ENCODE results near the gene OR2A5.

The OR2A5 gene

DNA sequence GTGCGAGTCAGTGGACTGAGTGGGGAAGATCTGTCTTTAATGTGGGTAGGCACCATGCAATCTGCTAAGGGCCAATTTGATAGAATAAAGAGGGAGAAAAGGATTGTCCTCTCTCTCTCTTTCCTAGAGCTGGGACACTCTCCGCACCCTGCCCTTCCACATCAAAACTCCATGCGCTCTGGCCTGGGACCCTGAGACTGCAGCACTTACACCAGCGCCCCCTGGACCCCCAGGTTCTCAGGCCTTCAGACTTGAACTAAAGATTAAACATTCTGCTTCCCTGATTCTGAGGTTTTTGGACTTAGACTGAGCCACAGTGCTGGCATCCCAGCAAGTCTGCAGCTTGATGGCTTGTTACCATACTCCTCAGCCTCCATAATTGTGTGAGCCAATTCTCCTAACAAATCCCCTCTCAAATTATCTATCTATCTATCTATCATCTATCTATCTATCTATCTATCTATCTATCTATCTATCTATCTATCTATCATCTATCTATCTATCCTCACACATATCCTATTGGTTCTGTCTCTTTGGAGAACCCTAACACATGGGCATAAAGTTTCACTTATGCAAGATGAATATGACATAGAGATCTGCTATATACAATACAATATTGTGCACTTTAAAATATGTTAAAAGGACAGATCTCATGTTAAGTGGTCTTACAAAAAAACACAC is 22.4 kb upstream of the OR2A5 start:
- TF ChIP-seq, protein P1, sequence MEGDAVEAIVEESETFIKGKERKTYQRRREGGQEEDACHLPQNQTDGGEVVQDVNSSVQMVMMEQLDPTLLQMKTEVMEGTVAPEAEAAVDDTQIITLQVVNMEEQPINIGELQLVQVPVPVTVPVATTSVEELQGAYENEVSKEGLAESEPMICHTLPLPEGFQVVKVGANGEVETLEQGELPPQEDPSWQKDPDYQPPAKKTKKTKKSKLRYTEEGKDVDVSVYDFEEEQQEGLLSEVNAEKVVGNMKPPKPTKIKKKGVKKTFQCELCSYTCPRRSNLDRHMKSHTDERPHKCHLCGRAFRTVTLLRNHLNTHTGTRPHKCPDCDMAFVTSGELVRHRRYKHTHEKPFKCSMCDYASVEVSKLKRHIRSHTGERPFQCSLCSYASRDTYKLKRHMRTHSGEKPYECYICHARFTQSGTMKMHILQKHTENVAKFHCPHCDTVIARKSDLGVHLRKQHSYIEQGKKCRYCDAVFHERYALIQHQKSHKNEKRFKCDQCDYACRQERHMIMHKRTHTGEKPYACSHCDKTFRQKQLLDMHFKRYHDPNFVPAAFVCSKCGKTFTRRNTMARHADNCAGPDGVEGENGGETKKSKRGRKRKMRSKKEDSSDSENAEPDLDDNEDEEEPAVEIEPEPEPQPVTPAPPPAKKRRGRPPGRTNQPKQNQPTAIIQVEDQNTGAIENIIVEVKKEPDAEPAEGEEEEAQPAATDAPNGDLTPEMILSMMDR (IDR thresholded peaks at IDR 0.05; ENCODE audit: insufficient read depth, low read length, poor library complexity, severe bottlenecking), result no peak
- no peak for TF ChIP-seq EZH2phosphoT487 (conservative IDR thresholded peaks at IDR 0.05; ENCODE audit: low read length)
- Histone ChIP-seq H3K9me2 (replicated peaks; ENCODE audit: insufficient read depth, low read length) (no peaks in the 10 kb centered on the region), H2AFZ (ENCODE audit: low read depth, low read length, severe bottlenecking) (no peak overlapping the region), H4K20me1 (ENCODE audit: low read depth, low read length) (no peaks in the 10 kb centered on the region), H3K4me2 (ENCODE audit: low read depth, low read length, poor library complexity, severe bottlenecking) (no peak overlapping the region), H3K9ac (ENCODE audit: low read length) (no peak overlapping the region), H3K27ac (ENCODE audit: low read depth, low read length) (no peak overlapping the region), H3K27me3 (ENCODE audit: low read length) (no peaks in the 10 kb centered on the region), H3K4me3 (ENCODE audit: insufficient read depth, low read length, poor library complexity, severe bottlenecking) (no peak overlapping the region), H3K9me3 (ENCODE audit: insufficient read depth, low read length) (no peaks in the 10 kb centered on the region), H3F3A (ENCODE audit: insufficient read depth) (no peaks in the 10 kb centered on the region), H3K79me2 (ENCODE audit: insufficient read depth, low read length) (no peaks in the 10 kb centered on the region), H3K36me3 (ENCODE audit: low read length) (no peaks in the 10 kb centered on the region)

DNA sequence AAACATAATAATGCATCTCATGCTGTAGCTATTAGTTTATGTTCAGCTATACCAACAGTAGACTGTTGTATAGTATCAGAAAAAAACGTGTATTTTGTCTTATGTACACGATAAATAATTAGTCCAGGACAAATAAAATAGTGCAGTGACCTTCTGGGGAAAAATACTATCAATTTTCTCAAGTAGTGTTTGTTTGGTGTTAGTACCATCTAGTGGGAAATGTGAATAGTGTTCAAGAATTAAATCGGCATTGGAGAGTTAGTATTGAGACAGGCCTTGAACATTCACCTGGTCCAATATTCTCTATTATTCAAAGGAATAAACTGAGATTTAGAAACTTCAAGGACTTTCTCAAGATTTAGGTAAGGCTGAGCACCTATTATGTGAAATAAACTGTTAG is 21.7 kb upstream of the OR2A5 start:
- no peak overlapping the region for H3K4me3 ChIP-seq (ENCODE audit: insufficient read depth, low read length, poor library complexity, severe bottlenecking)
- no peaks in the 10 kb centered on the region for H3K9me2 ChIP-seq (replicated peaks; ENCODE audit: insufficient read depth, low read length)
- H3K79me2 ChIP-seq (ENCODE audit: insufficient read depth, low read length), result no peaks in the 10 kb centered on the region
- H3K9me3 ChIP-seq (ENCODE audit: insufficient read depth, low read length), result no peaks in the 10 kb centered on the region
- no peak overlapping the region for H2AFZ ChIP-seq (ENCODE audit: low read depth, low read length, severe bottlenecking)
- no peak overlapping the region for H3K4me2 ChIP-seq (ENCODE audit: low read depth, low read length, poor library complexity, severe bottlenecking)
- no peaks in the 10 kb centered on the region for H3K36me3 ChIP-seq (ENCODE audit: low read length)
- no peak overlapping the region for H3K9ac ChIP-seq (ENCODE audit: low read length)
- H4K20me1 ChIP-seq (ENCODE audit: low read depth, low read length), result no peaks in the 10 kb centered on the region
- H3F3A ChIP-seq (ENCODE audit: insufficient read depth), result no peaks in the 10 kb centered on the region
- H3K27ac ChIP-seq (ENCODE audit: low read depth, low read length), result no peak overlapping the region
- no peaks in the 10 kb centered on the region for H3K27me3 ChIP-seq (ENCODE audit: low read length)
- no peak for TF ChIP-seq EZH2phosphoT487 (conservative IDR thresholded peaks at IDR 0.05; ENCODE audit: low read length)
- TF ChIP-seq, protein P1 (IDR thresholded peaks at IDR 0.05; ENCODE audit: insufficient read depth, low read length, poor library complexity, severe bottlenecking), result no peak

DNA sequence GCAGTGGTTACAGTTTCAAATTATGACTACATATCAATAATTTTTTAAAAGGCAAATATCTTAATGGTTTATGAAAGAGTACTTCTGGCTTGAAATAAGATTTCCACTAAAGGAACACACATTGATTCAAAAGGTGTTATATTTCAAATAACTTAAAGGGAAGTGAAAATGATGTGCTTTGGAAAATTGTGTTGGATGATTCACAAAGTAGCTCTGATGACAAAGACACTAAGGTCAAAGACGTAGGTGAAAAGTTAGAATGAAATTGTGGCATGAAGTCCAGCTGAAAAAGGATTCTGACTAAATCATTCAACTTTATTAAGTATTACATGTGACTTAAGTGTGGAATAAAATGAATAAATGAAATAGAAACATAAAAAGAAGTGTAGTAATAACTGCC is 20.8 kb upstream of the OR2A5 start:
- H2AFZ ChIP-seq (ENCODE audit: low read depth, low read length, severe bottlenecking), result no peak overlapping the region
- no peak overlapping the region for H3K4me2 ChIP-seq (ENCODE audit: low read depth, low read length, poor library complexity, severe bottlenecking)
- H3K27ac ChIP-seq (ENCODE audit: low read depth, low read length), result no peak overlapping the region
- H3K9me2 ChIP-seq (replicated peaks; ENCODE audit: insufficient read depth, low read length), result no peaks in the 10 kb centered on the region
- H3K9me3 ChIP-seq (ENCODE audit: insufficient read depth, low read length), result no peaks in the 10 kb centered on the region
- no peak overlapping the region for H3K9ac ChIP-seq (ENCODE audit: low read length)
- no peaks in the 10 kb centered on the region for H3K27me3 ChIP-seq (ENCODE audit: low read length)
- no peak overlapping the region for H3K4me3 ChIP-seq (ENCODE audit: insufficient read depth, low read length, poor library complexity, severe bottlenecking)
- H4K20me1 ChIP-seq (ENCODE audit: low read depth, low read length), result no peaks in the 10 kb centered on the region
- TF ChIP-seq EZH2phosphoT487 (conservative IDR thresholded peaks at IDR 0.05; ENCODE audit: low read length), result no peak
- TF ChIP-seq, protein P1 (IDR thresholded peaks at IDR 0.05; ENCODE audit: insufficient read depth, low read length, poor library complexity, severe bottlenecking), result no peak
- H3K79me2 ChIP-seq (ENCODE audit: insufficient read depth, low read length), result no peaks in the 10 kb centered on the region
- H3F3A ChIP-seq (ENCODE audit: insufficient read depth), result no peaks in the 10 kb centered on the region
- H3K36me3 ChIP-seq (ENCODE audit: low read length), result no peaks in the 10 kb centered on the region
